ENCODE data around the gene AAK1.

Gene AAK1

DNA sequence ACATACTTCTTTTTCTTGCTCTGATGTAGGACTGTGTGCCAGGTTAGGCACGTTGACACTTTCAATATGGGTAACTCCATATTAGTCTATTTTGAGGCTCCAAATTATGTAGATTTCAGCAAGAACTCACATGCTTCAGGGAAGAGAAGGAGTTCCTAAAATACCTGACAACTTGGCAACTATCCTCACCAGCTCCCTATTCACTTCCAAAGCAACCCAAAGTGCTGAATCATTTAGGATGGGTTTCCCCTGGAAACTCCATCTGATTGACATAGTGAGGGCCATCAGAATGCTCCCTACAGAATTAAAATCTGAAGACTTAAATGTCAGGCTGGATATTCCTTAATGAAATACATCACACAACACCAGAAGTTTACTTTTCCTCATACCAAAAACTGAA is 173.8 kb downstream of the AAK1 start:
- Histone ChIP-seq H4K20me1 (ENCODE audit: low read depth, low read length) (no peaks in the 10 kb centered on the region), H3K79me2 (ENCODE audit: insufficient read depth, low read length) (no peaks in the 10 kb centered on the region)

GRCh38 chr2:69469375-69469774 is 174.2 kb downstream of the AAK1 start:
- Histone ChIP-seq H3F3A (ENCODE audit: insufficient read depth) (no peaks in the 10 kb centered on the region), H2AFZ (ENCODE audit: low read depth, low read length, severe bottlenecking) (no peak overlapping the region), H3K4me2 (ENCODE audit: low read depth, low read length, poor library complexity, severe bottlenecking) (no peak overlapping the region), H3K9me2 (replicated peaks; ENCODE audit: insufficient read depth, low read length) (no peaks in the 10 kb centered on the region), H3K36me3 (ENCODE audit: low read length) (no peaks in the 10 kb centered on the region), H3K27ac (ENCODE audit: low read depth, low read length) (no peak overlapping the region), H3K27me3 (ENCODE audit: low read length) (no peaks in the 10 kb centered on the region), H3K9me3 (ENCODE audit: insufficient read depth, low read length) (no peaks in the 10 kb centered on the region), H3K4me3 (ENCODE audit: insufficient read depth, low read length, poor library complexity, severe bottlenecking) (no peak overlapping the region), H4K20me1 (ENCODE audit: low read depth, low read length) (no peaks in the 10 kb centered on the region), H3K9ac (ENCODE audit: low read length) (no peak overlapping the region), H3K79me2 (ENCODE audit: insufficient read depth, low read length) (no peaks in the 10 kb centered on the region)
- no peak for TF ChIP-seq CTCF (IDR thresholded peaks at IDR 0.05; ENCODE audit: insufficient read depth, low read length, poor library complexity, severe bottlenecking)
- TF ChIP-seq EZH2phosphoT487 (conservative IDR thresholded peaks at IDR 0.05; ENCODE audit: low read length), result no peak

More for the DNA sequence above, 173.8 kb downstream of the AAK1 start:
- Histone ChIP-seq H3K27me3 (ENCODE audit: low read length) (no peaks in the 10 kb centered on the region), H3K9ac (ENCODE audit: low read length) (no peak overlapping the region), H3K4me2 (ENCODE audit: low read depth, low read length, poor library complexity, severe bottlenecking) (no peak overlapping the region), H3K9me3 (ENCODE audit: insufficient read depth, low read length) (no peaks in the 10 kb centered on the region), H3K9me2 (replicated peaks; ENCODE audit: insufficient read depth, low read length) (no peaks in the 10 kb centered on the region), H3K27ac (ENCODE audit: low read depth, low read length) (no peak overlapping the region), H3K4me3 (ENCODE audit: insufficient read depth, low read length, poor library complexity, severe bottlenecking) (no peak overlapping the region), H3F3A (ENCODE audit: insufficient read depth) (no peaks in the 10 kb centered on the region), H2AFZ (ENCODE audit: low read depth, low read length, severe bottlenecking) (no peak overlapping the region), H3K36me3 (ENCODE audit: low read length) (no peaks in the 10 kb centered on the region)
- TF ChIP-seq CTCF (IDR thresholded peaks at IDR 0.05; ENCODE audit: insufficient read depth, low read length, poor library complexity, severe bottlenecking), result no peak
- no peak for TF ChIP-seq EZH2phosphoT487 (conservative IDR thresholded peaks at IDR 0.05; ENCODE audit: low read length)

DNA sequence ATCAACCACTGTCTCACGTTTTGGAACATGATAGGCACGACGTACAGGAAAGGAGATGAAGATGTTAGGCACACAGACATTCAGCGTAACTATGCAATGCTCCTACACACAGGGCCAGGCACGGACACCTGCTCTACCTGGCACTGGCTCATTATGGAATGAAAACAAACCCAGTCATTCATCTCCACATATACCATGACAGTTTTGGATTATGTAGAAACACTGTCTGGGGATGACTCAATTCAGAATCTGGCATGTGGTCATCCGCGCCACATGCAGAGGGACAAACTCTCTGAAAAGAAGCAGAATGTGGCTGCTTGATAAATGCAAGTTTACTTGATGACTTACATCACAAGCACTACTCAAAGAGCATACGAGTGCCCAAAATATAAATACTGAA is 176.8 kb downstream of the AAK1 start:
- H4K20me1 ChIP-seq (ENCODE audit: low read depth, low read length), result no peaks in the 10 kb centered on the region
- no peak overlapping the region for H3K4me2 ChIP-seq (ENCODE audit: low read depth, low read length, poor library complexity, severe bottlenecking)
- H3K27me3 ChIP-seq (ENCODE audit: low read length), result no peaks in the 10 kb centered on the region
- H3K79me2 ChIP-seq (ENCODE audit: insufficient read depth, low read length), result no peaks in the 10 kb centered on the region
- H3K27ac ChIP-seq (ENCODE audit: low read depth, low read length), result no peak overlapping the region
- H3K36me3 ChIP-seq (ENCODE audit: low read length), result no peaks in the 10 kb centered on the region
- no peak overlapping the region for H3K4me3 ChIP-seq (ENCODE audit: insufficient read depth, low read length, poor library complexity, severe bottlenecking)
- H3K9me3 ChIP-seq (ENCODE audit: insufficient read depth, low read length), result no peaks in the 10 kb centered on the region
- H3K9me2 ChIP-seq (replicated peaks; ENCODE audit: insufficient read depth, low read length), result no peaks in the 10 kb centered on the region
- no peak overlapping the region for H3K9ac ChIP-seq (ENCODE audit: low read length)
- TF ChIP-seq CTCF (IDR thresholded peaks at IDR 0.05; ENCODE audit: insufficient read depth, low read length, poor library complexity, severe bottlenecking) (no peak), EZH2phosphoT487 (conservative IDR thresholded peaks at IDR 0.05; ENCODE audit: low read length) (no peak)
- no peaks in the 10 kb centered on the region for H3F3A ChIP-seq (ENCODE audit: insufficient read depth)
- H2AFZ ChIP-seq (ENCODE audit: low read depth, low read length, severe bottlenecking), result no peak overlapping the region
